Loucy (cell line): ENCODE data around the gene NPTX1.

Experiments used
- H2AFZ ChIP-seq: fragments of 200-600 bp; sonication (generic); 2 replicates; pipeline ENCODE4 v1.6.0; 2016; ENCODE audit warnings: antibody characterized with exemption, mild to moderate bottlenecking, low read length, moderate library complexity
- H3F3A ChIP-seq: fragments of 200-600 bp; 2 replicates; pipeline ENCODE4 v1.6.0; 2016; ENCODE audit warnings: antibody characterized with exemption, low read depth, mild to moderate bottlenecking
- H3K27me3 ChIP-seq: fragments of 200-600 bp; sonication (generic); 2 replicates; pipeline ENCODE4 v1.6.1; 2014; ENCODE audit warnings: low read length, mild to moderate bottlenecking; ENCODE audit not compliant: insufficient read depth, poor library complexity, severe bottlenecking
- H3K36me3 ChIP-seq: fragments of 200-600 bp; sonication (generic); 2 replicates; pipeline ENCODE4 v1.6.1; 2016; ENCODE audit warnings: low read length; ENCODE audit not compliant: insufficient read depth
- H3K4me1 ChIP-seq: fragments of 200-600 bp; sonication (generic); 2 replicates; pipeline ENCODE4 v1.5.1; 2014; ENCODE audit warnings: low read length, mild to moderate bottlenecking; ENCODE audit not compliant: insufficient read depth, poor library complexity, severe bottlenecking
- H3K4me2 ChIP-seq: fragments of 200-600 bp; sonication (generic); 2 replicates; pipeline ENCODE4 v1.6.0; 2014; ENCODE audit warnings: antibody characterized with exemption, low read length, low read depth, mild to moderate bottlenecking; ENCODE audit not compliant: poor library complexity, severe bottlenecking
- H3K4me3 ChIP-seq: fragments of 200-600 bp; sonication (generic); 2 replicates; pipeline ENCODE4 v1.5.1; 2014; ENCODE audit warnings: low read length, mild to moderate bottlenecking, mixed read lengths; ENCODE audit not compliant: poor library complexity, severe bottlenecking
- H3K79me2 ChIP-seq: fragments of 200-600 bp; sonication (generic); 2 replicates; pipeline ENCODE4 v1.6.1; 2014; ENCODE audit warnings: low read length; ENCODE audit not compliant: insufficient read depth
- H3K9ac ChIP-seq: fragments of 200-600 bp; sonication (generic); 2 replicates; pipeline ENCODE4 v1.6.0; 2014; ENCODE audit warnings: mild to moderate bottlenecking, low read depth, low read length, moderate library complexity; ENCODE audit not compliant: poor library complexity, severe bottlenecking
- H3K9me2 ChIP-seq: fragments of 200-600 bp; sonication (generic); replicated peaks from 2 replicates; pipeline ENCODE4 v1.6.1; 2016; ENCODE audit warnings: low read depth, low read length, mixed read lengths
- H3K9me3 ChIP-seq: fragments of 200-600 bp; sonication (generic); 2 replicates; pipeline ENCODE4 v1.6.1; 2014; ENCODE audit warnings: mild to moderate bottlenecking, antibody characterized with exemption, low read length, low read depth; ENCODE audit not compliant: insufficient read depth
- H4K20me1 ChIP-seq: fragments of 200-600 bp; sonication (generic); 2 replicates; pipeline ENCODE4 v1.6.0; 2014; ENCODE audit warnings: antibody characterized with exemption, low read length, mild to moderate bottlenecking; ENCODE audit not compliant: insufficient read depth, poor library complexity, severe bottlenecking
- CTCF ChIP-seq: fragments of 200-600 bp; sonication (generic); conservative IDR thresholded peaks from 2 replicates; pipeline ENCODE4 v1.5.1; 2014; ENCODE audit warnings: mild to moderate bottlenecking, antibody characterized with exemption, low read length
- EZH2phosphoT487 ChIP-seq: fragments of 200-600 bp; IDR thresholded peaks from 2 replicates; pipeline ENCODE4 v1.6.1; 2018; ENCODE audit warnings: antibody characterized with exemption, mild to moderate bottlenecking, moderate library complexity, borderline replicate concordance

NPTX1 gene

GRCh38 chr17:80503921-80504320 lies 27.5 kb upstream of the NPTX1 start:
- H3K9ac ChIP-seq, result no peak overlapping the region
- H4K20me1 ChIP-seq, result no peaks in the 10 kb centered on the region
- TF ChIP-seq EZH2phosphoT487 (no peak), CTCF (no peak)
- no peaks in the 10 kb centered on the region for H3K9me3 ChIP-seq
- no peak overlapping the region for H2AFZ ChIP-seq
- no peaks in the 10 kb centered on the region for H3K36me3 ChIP-seq
- H3K27me3 ChIP-seq, result no peaks in the 10 kb centered on the region
- no peaks in the 10 kb centered on the region for H3K4me1 ChIP-seq
- H3K4me2 ChIP-seq, result no peak overlapping the region
- no peaks in the 10 kb centered on the region for H3K79me2 ChIP-seq
- no peak overlapping the region for H3K4me3 ChIP-seq
- no peaks in the 10 kb centered on the region for H3F3A ChIP-seq
- no peaks in the 10 kb centered on the region for H3K9me2 ChIP-seq

GRCh38 chr17:80503031-80503430 lies 26.6 kb upstream of the NPTX1 start:
- Histone ChIP-seq H3K4me2 (no peak overlapping the region), H3K9me2 (no peaks in the 10 kb centered on the region), H4K20me1 (no peaks in the 10 kb centered on the region), H3K27me3 (no peaks in the 10 kb centered on the region), H2AFZ (no peak overlapping the region), H3K36me3 (no peaks in the 10 kb centered on the region), H3K4me3 (no peak overlapping the region), H3F3A (no peaks in the 10 kb centered on the region), H3K9ac (no peak overlapping the region), H3K9me3 (no peaks in the 10 kb centered on the region), H3K79me2 (no peaks in the 10 kb centered on the region), H3K4me1 (no peaks in the 10 kb centered on the region)
- TF ChIP-seq CTCF (no peak), EZH2phosphoT487 (no peak)

- Histone ChIP-seq H3K9me2 (no peaks in the 10 kb centered on the region), H3K79me2 (no peaks in the 10 kb centered on the region), H3K4me3 (no peak overlapping the region), H3K27me3 (no peaks in the 10 kb centered on the region), H3K9me3 (no peaks in the 10 kb centered on the region), H4K20me1 (no peaks in the 10 kb centered on the region), H3K36me3 (no peaks in the 10 kb centered on the region), H3K4me2 (no peak overlapping the region), H3K4me1 (no peaks in the 10 kb centered on the region), H3F3A (no peaks in the 10 kb centered on the region), H2AFZ (no peak overlapping the region), H3K9ac (no peak overlapping the region)
- TF ChIP-seq CTCF, result no peak
- no peak for TF ChIP-seq EZH2phosphoT487
These were observed 26.1 kb upstream of the NPTX1 start for GRCh38 chr17:80502578-80502877.
